Measurements from ENCODE around the gene NUDT14. TPM values are rescaled to one million over a fixed set of nuclear protein-coding genes. Genes with fewer than 3 reads are reported as not detected.

The NUDT14 gene
- total RNA-seq, 2 experiments from 2014 or later, result 25.3 to 27.9 TPM

- Mint-ChIP-seq H3K9me3 (ENCODE audit: insufficient read depth) (no peaks in the 10 kb centered on the region), H3K27me3 (ENCODE audit: low read depth) (peaks cover 14% of the 10 kb centered on the region), H3K27ac (no peak overlapping the region), H3K4me3 (no peak overlapping the region), H3K36me3 (ENCODE audit: low read depth) (no peaks in the 10 kb centered on the region), H3K4me1 (ENCODE audit: low read depth) (peaks cover 45% of the 10 kb centered on the region)
- DNase-seq, result peak; percentile 70
- CTCF ChIA-PET, result interaction anchor here (0.6 to 1.4 kb wide), 5 partner anchors 10 to 1168 kb away, joined by 3 to 5 read pairs (median 3); no protein-coding TSS in a partner anchor
- POLR2A ChIA-PET, result no interaction called here
- peak; percentile 45 for ATAC-seq
Observed at GRCh38 chr14:105203057-105203531, 22.0 kb upstream of the NUDT14 start.

DNA sequence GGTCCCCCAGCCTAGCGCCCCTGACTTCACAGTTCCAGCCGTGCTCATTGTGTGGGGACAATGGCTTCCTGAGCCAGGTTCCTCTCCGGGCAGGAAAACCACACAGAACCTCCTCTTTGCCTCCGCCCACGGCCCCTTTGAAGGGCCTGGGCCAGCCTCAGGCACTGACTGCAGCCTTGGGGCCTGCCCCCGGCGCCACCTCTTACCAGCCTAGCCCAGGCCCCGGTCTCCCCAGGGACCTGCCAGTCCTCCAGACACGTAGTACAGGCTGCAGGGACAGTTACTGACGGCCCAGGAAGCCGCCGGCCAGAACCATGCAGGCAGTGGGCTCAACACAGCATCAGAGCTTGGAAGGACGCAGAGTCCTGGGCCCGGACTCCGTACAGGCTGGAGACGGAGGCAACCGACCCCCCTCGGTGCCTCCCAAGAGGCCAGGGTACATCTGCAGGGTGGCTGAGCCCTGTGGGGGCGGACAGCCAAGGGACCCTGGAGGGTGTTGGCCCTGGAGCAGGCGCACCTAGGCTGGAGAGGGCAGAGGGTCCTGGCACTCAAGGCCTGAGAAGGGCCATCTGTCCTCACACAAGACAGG, 20.9 kb upstream of the NUDT14 start:
- no peaks in the 10 kb centered on the region for H3K36me3 Mint-ChIP-seq (ENCODE audit: low read depth)
- ATAC-seq (peak; percentile 72), DNase-seq (peak; percentile 64)
- H3K4me3 Mint-ChIP-seq, result peak overlapping the region; percentile 51
- H3K9me3 Mint-ChIP-seq (ENCODE audit: insufficient read depth), result no peaks in the 10 kb centered on the region
- peaks cover 45% of the 10 kb centered on the region for H3K4me1 Mint-ChIP-seq (ENCODE audit: low read depth)
- ChIA-PET POLR2A (no interaction called here), CTCF (interaction anchor here (0.6 to 1.4 kb wide), 6 partner anchors 30 to 229 kb away, joined by 3 to 4 read pairs (median 3); partner anchors contain the start of genes BRF1 and BTBD6)
- peaks cover 20% of the 10 kb centered on the region for H3K27me3 Mint-ChIP-seq (ENCODE audit: low read depth)
- H3K27ac Mint-ChIP-seq, result peak overlapping the region; percentile 80

DNA sequence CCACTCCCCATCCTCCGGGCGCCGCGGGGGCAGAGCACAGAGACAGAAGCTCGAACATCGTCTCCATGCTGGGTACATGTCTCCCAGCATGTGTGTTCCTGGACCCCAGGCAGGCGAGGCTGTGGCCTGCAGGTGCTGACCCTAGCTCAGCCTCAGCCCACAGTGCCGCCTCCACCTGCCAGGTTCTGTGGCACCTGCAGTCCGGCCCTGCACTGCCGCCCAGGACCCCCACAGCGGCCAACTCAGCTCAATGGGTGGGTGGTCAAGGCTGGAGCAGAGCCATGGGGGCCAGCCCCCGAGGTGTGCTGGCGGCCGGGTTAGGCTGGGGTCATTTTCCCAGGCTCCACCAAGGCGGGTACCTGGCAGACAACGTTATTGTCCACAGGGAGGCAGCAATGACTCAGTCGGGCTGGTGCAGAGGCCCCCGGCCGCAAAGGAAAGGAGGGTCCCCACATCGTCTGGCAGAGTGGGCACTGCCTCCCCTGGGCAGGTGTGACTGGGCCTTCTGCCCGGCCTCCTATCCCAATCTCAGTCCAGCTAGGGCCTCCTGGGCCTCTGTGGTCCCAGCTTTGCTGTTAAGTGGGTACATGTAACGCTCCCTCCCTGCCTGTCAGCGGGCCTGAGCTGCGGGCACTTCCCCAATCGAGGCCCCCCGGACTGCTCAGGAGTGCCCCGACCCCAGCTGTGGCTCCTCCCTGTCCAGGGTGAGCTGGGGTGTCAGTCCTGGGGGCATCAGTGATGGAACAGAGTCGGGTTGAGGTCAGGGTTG, 20.2 kb upstream of the NUDT14 start:
- no peak for ATAC-seq
- H3K36me3 Mint-ChIP-seq (ENCODE audit: low read depth), result no peaks in the 10 kb centered on the region
- peak overlapping the region; percentile 51 for H3K4me3 Mint-ChIP-seq
- H3K27me3 Mint-ChIP-seq (ENCODE audit: low read depth), result peaks cover 20% of the 10 kb centered on the region
- ChIA-PET CTCF (interaction anchor here (0.8 to 1.4 kb wide), 7 partner anchors 20 to 228 kb away, joined by 3 to 4 read pairs (median 3); partner anchors contain the start of genes BRF1 and JAG2), POLR2A (no interaction called here)
- no peak for DNase-seq
- peaks cover 46% of the 10 kb centered on the region for H3K4me1 Mint-ChIP-seq (ENCODE audit: low read depth)
- H3K9me3 Mint-ChIP-seq (ENCODE audit: insufficient read depth), result no peaks in the 10 kb centered on the region
- H3K27ac Mint-ChIP-seq, result peak overlapping the region; percentile 80

DNA sequence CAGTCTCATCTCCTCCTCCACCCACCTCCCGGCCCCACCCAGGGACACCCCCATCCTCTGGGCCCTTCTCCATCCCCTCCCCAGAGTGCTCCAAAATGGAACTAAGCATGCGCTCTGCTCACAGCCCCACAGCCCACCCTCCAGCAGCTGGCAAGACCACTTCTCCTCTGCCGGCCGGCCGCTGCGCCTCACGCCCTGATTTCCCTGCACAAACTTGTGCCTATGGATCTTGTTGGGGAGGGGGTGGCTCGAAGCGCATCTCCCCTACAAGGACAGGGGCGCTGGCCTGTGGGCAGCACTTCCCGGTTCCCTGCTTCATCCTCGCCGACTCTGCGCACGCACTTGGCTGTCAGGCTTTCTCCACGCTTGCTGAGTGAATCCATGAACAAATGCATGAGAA, 19.5 kb upstream of the NUDT14 start:
- Mint-ChIP-seq H3K36me3 (ENCODE audit: low read depth) (no peaks in the 10 kb centered on the region), H3K4me1 (ENCODE audit: low read depth) (peaks cover 52% of the 10 kb centered on the region), H3K27me3 (ENCODE audit: low read depth) (peaks cover 23% of the 10 kb centered on the region), H3K9me3 (ENCODE audit: insufficient read depth) (no peaks in the 10 kb centered on the region), H3K27ac (no peak overlapping the region), H3K4me3 (no peak overlapping the region)
- ChIA-PET CTCF (interaction anchor here (1.0 kb wide), 2 partner anchors 19 to 32 kb away, joined by 3 read pairs; partner anchors contain the start of gene JAG2), POLR2A (no interaction called here)
- no peak for DNase-seq
- no peak for ATAC-seq

DNA sequence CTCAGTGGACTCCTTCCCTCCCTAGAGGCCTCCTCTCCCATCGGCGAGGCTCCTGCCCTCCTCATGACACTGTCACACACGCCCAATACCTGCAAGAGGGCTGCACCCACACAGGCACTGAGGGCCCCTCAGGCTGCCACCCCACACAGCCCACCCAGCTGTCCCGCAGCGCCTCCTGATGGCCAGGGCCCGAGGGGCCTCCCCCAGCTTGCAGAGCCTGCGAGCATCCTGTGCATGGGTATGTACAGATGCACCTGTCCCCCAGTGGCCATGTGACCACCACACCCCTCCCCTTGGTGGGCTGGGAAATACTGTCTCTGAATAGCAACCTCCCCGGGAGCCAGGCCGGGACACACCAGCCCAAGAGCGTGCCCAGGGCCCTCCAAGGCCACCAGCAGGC, 19.0 kb upstream of the NUDT14 start:
- Mint-ChIP-seq H3K36me3 (ENCODE audit: low read depth) (no peaks in the 10 kb centered on the region), H3K9me3 (ENCODE audit: insufficient read depth) (no peaks in the 10 kb centered on the region), H3K27me3 (ENCODE audit: low read depth) (peaks cover 24% of the 10 kb centered on the region), H3K27ac (no peak overlapping the region), H3K4me3 (no peak overlapping the region), H3K4me1 (ENCODE audit: low read depth) (peaks cover 56% of the 10 kb centered on the region)
- ChIA-PET POLR2A (no interaction called here), CTCF (interaction anchor here (0.8 to 1.5 kb wide), 2 partner anchors 11 to 152 kb away, joined by 3 read pairs; no protein-coding TSS in a partner anchor)
- DNase-seq, result peak; percentile 32
- no peak for ATAC-seq

- ATAC-seq, result no peak
- no peak overlapping the region for H3K27ac Mint-ChIP-seq
- no peak overlapping the region for H3K4me3 Mint-ChIP-seq
- DNase-seq, result no peak
- no peaks in the 10 kb centered on the region for H3K36me3 Mint-ChIP-seq (ENCODE audit: low read depth)
- H3K27me3 Mint-ChIP-seq (ENCODE audit: low read depth), result peaks cover 24% of the 10 kb centered on the region
- H3K4me1 Mint-ChIP-seq (ENCODE audit: low read depth), result peaks cover 57% of the 10 kb centered on the region
- CTCF ChIA-PET, result interaction anchor here (1.5 kb wide), 1 partner anchor 10 kb away, joined by 3 read pairs; no protein-coding TSS in a partner anchor
- no peaks in the 10 kb centered on the region for H3K9me3 Mint-ChIP-seq (ENCODE audit: insufficient read depth)
- POLR2A ChIA-PET, result no interaction called here
Observed at GRCh38 chr14:105199093-105199492, 18.0 kb upstream of the NUDT14 start.

DNA sequence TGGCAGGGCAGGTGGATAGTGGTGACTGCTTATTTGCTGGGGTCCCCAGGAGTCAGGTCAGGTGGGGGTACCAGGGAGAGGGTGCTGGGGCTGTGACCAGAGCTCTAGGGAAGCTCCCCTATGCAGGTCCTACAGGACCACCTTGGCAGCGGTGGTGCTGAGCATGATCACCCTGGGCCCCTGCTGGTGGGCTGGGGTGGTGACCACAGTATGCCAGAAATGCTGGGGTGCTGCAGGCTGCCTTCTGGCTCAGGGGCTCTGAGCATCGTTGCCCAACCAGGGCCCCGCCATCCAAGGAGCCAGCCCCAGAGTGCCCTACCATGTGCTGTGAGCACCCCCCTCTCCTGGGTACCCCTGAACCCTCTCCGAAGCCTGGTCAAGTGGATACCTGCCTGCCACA, 17.5 kb upstream of the NUDT14 start:
- ChIA-PET CTCF (interaction anchor here (1.5 kb wide), 1 partner anchor 9 kb away, joined by 3 read pairs; no protein-coding TSS in a partner anchor), POLR2A (no interaction called here)
- no peaks in the 10 kb centered on the region for H3K36me3 Mint-ChIP-seq (ENCODE audit: low read depth)
- H3K27ac Mint-ChIP-seq, result no peak overlapping the region
- DNase-seq (peak; percentile 24), ATAC-seq (no peak)
- no peaks in the 10 kb centered on the region for H3K9me3 Mint-ChIP-seq (ENCODE audit: insufficient read depth)
- H3K4me3 Mint-ChIP-seq, result no peak overlapping the region
- H3K4me1 Mint-ChIP-seq (ENCODE audit: low read depth), result peaks cover 61% of the 10 kb centered on the region
- H3K27me3 Mint-ChIP-seq (ENCODE audit: low read depth), result peaks cover 24% of the 10 kb centered on the region

DNA sequence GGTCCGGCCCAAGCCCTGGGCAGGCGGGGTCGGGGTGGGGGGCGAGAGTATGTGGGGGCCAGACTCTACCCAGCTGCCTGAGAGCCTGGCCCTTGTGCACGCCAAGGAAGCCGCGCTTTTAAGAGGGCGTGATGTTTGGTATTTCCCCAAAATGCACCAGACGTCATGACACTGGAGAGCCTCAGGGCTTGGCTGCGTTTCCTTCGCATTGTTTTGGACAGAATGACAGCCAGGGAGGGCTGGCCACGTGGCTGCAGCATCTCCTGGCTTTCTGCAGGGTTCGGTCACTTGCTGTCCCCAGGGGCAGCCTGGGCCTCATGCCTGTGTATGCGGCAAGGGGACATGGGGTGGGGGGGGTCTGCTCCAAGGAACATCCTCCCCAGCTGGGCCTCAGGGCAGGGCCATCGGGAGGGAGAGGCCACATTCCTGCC, 16.1 kb upstream of the NUDT14 start:
- ChIA-PET POLR2A (no interaction called here), CTCF (no interaction called here)
- peak; percentile 34 for DNase-seq
- no peak overlapping the region for H3K27ac Mint-ChIP-seq
- no peaks in the 10 kb centered on the region for H3K36me3 Mint-ChIP-seq (ENCODE audit: low read depth)
- peaks cover 24% of the 10 kb centered on the region for H3K27me3 Mint-ChIP-seq (ENCODE audit: low read depth)
- no peak for ATAC-seq
- H3K9me3 Mint-ChIP-seq (ENCODE audit: insufficient read depth), result no peaks in the 10 kb centered on the region
- no peak overlapping the region for H3K4me3 Mint-ChIP-seq
- H3K4me1 Mint-ChIP-seq (ENCODE audit: low read depth), result peaks cover 64% of the 10 kb centered on the region

DNA sequence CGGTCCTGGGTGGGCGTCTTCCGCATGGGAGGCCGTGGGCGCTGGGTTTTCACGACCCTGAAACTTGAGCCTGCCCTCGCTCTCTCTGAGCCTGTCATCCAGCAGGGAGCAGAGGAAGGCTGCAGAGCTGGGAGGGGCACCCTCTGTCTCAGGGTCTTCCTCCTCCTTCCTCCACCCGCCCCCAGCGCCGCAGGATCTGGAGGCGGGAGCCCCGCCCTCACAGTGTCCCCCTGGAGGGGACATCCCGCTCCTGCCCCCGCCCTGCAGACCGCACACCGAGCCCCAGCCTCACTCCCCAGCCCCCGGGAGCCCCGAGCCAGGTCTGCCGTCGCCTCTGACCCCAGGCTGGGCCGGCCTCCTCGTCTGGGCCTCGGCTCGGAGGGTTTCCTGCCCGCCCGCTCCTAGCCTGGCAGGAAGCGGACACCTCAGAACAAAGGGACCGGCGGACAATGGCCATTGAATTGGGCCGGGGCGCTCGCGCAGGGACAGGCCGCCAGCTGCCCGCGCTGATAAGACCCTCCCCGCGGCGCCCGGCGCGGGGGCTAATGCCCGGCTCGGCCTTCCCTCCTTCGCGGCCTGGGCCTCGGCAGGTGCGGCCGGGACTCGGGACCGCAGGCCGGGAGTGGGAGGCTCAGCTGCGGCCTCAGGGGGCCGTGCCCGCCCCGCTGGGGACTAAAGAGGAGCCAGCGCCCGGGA, 15.3 kb upstream of the NUDT14 start:
- POLR2A ChIA-PET, result no interaction called here
- Mint-ChIP-seq H3K27me3 (ENCODE audit: low read depth) (peaks cover 24% of the 10 kb centered on the region), H3K4me3 (no peak overlapping the region), H3K27ac (no peak overlapping the region), H3K4me1 (ENCODE audit: low read depth) (peaks cover 56% of the 10 kb centered on the region), H3K9me3 (ENCODE audit: insufficient read depth) (no peaks in the 10 kb centered on the region), H3K36me3 (ENCODE audit: low read depth) (no peaks in the 10 kb centered on the region)
- no peak for ATAC-seq
- CTCF ChIA-PET, result interaction anchor here (1.3 kb wide), 1 partner anchor 109 kb away, joined by 4 read pairs; no protein-coding TSS in a partner anchor
- no peak for DNase-seq

DNA sequence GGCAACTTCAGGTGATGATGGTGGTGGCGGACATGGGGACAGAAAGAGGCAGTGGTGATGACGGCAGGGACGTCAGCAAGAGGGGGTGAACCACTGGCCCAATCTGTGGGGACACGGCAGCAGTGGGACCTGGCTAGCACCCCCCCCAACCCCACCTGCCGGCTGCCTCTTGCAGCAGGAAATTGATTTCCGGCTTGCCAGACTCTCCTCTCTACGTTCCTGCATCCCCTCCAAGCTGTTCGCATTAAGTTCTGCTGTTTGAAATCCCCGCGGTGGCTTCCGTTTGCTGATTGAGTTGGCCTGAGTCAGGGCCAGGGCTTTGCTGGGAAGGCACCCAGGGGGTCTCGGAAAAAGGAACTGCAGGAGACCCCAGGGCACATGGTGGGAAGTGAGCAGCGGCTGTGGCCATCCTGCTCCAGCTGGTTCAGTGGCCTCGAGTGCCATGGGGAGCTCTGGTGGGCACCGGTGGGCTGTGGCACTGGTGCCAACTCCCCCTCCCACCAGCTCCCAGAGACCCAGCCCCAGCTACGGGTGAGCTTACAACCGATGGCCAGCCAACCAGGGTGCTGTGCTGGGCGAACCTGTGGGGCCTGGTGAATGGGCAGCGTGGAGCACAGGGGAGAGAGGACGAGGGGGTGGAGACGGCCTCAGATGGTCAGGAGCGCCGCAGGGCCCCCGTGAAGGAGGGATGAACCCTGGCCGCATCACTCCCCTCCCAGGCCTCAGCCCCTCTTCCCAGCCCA, 14.6 kb upstream of the NUDT14 start:
- ChIA-PET POLR2A (no interaction called here), CTCF (interaction anchor here (0.8 to 1.6 kb wide), 6 partner anchors 9 to 156 kb away, joined by 3 to 5 read pairs (median 3); no protein-coding TSS in a partner anchor)
- Mint-ChIP-seq H3K9me3 (ENCODE audit: insufficient read depth) (no peaks in the 10 kb centered on the region), H3K4me1 (ENCODE audit: low read depth) (peaks cover 50% of the 10 kb centered on the region), H3K4me3 (no peak overlapping the region), H3K36me3 (ENCODE audit: low read depth) (no peaks in the 10 kb centered on the region), H3K27me3 (ENCODE audit: low read depth) (peaks cover 24% of the 10 kb centered on the region), H3K27ac (no peak overlapping the region)
- peak; percentile 52 for DNase-seq
- peak; percentile 13 for ATAC-seq

DNA sequence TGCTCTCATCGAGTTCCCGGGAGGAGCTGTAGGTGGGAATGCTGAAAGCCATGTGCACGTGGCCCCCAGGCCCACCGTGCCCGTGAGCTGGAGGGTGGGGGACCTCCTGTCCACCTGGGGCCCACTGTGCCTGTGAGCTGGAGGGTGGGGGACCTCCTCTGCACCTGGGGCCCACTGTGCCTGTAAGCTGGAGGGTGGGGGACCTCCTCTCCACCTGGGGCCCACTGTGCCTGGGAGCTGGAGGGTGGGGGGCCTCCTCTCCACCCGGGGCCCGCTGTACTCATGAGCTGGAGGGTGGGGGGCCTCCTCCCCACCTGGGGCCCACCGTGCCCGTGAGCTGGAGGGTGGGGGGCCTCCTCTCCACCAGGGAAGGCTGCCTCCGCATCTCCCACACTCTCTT, 13.9 kb upstream of the NUDT14 start:
- no peak for DNase-seq
- CTCF ChIA-PET, result interaction anchor here (0.8 to 1.6 kb wide), 7 partner anchors 9 to 157 kb away, joined by 3 to 13 read pairs (median 3); no protein-coding TSS in a partner anchor
- ATAC-seq, result no peak
- Mint-ChIP-seq H3K27ac (no peak overlapping the region), H3K9me3 (ENCODE audit: insufficient read depth) (no peaks in the 10 kb centered on the region), H3K27me3 (ENCODE audit: low read depth) (peaks cover 24% of the 10 kb centered on the region), H3K36me3 (ENCODE audit: low read depth) (no peaks in the 10 kb centered on the region), H3K4me1 (ENCODE audit: low read depth) (peaks cover 47% of the 10 kb centered on the region), H3K4me3 (no peak overlapping the region)
- POLR2A ChIA-PET, result interaction anchor here (2.0 kb wide), 1 partner anchor 13 kb away, joined by 9 read pairs; no protein-coding TSS in a partner anchor
